ENCODE measurements around the gene RPL32.

DNA sequence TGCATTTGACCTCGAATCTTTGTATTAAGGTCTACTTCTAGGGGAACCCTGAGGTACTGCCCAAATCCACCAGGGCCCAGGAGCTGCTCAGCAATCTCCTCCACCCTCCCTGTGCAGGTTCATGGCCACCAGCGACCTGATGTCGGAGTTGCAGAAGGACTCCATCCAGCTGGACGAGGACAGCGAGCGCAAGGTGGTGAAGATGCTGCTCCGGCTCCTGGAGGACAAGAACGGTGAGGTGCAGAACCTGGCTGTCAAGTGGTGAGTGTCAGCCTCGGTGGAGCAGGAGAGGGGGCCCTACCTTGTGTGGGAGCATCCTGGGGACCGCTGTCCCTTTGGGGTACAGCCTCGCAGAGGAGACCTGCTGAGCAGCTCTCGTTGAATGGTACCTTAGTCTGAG, 38.0 kb downstream of the RPL32 start:
- TF ChIP-seq EP300 (IDR thresholded peaks at IDR 0.05) (no peak), POLR2A (IDR thresholded peaks at IDR 0.05; ENCODE audit: low read depth) (no peak)

All from esophagus muscularis mucosa (tissue), 2 donors.